NCI-H526 treated with DMSO at 0.1 percent for 48 hours (cell line): ENCODE measurements around the gene RBFOX1.
"Not testable (repeated sequence)": the region's sequence is repeated elsewhere in the genome, so short reads cannot be mapped to it uniquely, and the experiment has no call there.

ENCODE experiments used
- DNase-seq: peaks from one replicate; lab custom pipeline; 2025; lab: John Stamatoyannopoulos, UW

The RBFOX1 gene

GRCh38 chr16:7470344-7470743 lies 137.7 kb downstream of the RBFOX1 start:
- no peak for DNase-seq

DNA sequence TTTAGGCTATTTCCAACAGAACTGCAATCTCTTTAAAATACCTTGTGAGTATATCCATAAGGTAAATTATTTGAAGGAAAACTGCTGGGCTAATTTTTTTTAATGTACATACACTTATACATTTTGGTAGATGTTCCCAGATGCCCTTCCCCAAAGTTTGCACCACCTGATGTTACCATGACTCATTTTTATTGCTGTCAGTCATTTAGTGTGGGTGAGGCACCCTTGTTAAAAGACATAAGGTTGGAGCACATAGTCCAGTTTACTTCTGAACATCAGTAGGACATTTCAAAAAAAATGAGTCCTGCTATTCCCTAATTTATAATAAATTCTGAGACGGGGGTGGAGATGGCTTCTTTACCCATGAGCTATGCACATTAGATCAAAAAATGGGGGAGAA lies 138.6 kb downstream of the RBFOX1 start:
- no peak for DNase-seq

GRCh38 chr16:7482032-7482431 lies 149.4 kb downstream of the RBFOX1 start:
- no peak for DNase-seq

- no peak for DNase-seq
These were observed 150.1 kb downstream of the RBFOX1 start for GRCh38 chr16:7482596-7483290.

DNA sequence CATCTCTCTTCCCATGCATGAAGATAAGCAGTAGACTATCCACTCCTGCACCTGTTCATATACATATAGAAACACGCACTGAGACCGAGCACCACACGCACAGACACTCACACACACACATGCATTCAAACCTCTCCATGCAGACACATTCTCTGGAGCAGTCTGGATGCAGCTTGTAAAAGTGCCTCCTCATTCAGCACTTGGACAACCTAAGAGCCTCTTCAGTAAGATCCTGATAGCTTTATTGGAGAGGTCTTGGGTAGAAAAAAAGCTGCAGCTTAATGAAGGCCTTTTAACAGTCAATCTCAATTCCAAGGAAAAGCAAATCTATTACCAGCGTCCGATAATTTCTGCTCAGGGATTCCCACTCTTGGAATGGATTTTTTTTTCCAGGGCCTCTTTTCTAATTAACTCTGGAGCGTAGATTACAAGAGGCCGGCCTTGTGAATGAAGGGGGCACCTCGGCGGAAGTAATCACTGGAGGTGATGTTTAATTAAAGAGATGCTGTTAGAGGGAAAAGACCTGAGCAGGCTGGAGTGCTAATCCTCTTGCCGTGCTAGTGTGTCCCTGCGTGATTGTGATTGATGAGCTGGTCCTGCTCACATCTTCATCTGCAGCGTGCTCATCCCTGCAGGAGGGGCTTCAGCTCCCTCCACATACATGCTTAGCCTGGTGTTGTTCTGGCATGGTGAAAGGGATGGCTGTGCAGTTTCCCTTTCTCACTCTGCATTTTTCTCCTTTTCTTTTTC lies 155.1 kb downstream of the RBFOX1 start:
- DNase-seq: no peak

DNA sequence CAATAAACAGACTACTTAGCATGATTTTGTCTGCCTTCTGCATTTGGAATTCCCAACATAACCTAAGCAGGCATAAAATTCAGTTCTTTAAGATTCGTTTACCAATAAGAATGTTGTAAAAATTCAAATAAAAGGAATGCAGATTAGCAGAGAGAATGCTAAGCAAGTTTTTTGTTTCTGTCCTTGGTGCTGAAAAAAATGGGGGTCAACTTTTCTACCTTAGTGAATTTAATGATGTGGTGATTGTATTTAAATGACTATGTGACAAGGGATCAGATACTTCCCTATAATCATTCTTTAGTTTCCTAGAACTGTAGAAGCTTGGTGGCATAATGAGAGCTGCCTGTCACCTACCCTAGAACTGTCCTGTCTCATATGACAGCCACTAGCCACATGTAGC lies 159.5 kb downstream of the RBFOX1 start:
- DNase-seq: no peak

GRCh38 chr16:7493133-7493532 lies 160.5 kb downstream of the RBFOX1 start:
- DNase-seq: no peak

- no peak for DNase-seq
These were observed 165.0 kb downstream of the RBFOX1 start for GRCh38 chr16:7497691-7498090.

DNA sequence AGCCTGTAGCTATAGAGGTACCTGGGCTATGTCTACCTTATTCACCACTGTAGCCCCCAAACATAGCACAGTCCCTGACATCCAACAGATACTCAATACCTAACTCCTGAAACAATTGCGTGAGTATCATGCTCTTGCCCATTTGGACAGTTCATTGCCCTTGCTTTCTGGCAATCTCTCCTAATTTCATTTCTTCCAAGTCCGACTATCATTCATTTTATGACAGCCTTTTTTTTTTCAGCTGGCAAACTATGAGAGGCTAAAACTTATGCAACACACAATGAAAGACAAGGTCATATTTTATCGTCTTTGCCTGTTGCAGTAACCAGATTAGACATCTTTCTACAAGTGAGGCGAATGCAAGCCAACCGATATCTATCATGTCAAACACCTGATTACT lies 169.2 kb downstream of the RBFOX1 start:
- DNase-seq: no peak

DNA sequence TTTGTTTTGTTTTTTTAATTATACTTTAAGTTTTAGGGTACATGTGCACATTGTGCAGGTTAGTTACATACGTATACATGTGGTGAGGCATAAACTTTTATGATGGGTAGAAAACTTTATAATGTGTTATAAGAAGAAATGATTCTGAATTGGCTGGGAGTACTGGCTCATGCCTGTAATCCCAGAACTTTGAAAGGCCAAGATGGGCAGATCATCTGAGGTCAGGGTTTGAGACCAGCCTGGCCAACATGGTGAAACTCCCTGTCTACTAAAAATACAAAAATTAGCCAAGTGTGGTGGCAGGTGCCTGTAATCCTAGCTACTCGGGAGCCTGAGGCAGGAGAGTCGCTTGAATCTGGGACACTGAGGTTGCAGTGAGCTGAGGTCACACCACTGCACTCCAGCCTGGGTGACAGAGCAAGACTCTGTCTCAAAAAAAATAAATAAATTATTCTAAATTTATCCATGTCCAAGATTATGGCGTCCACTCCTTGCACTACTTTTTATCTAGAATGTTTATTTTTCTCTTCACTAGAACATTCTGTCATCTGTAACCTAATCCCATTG lies 170.0 kb downstream of the RBFOX1 start:
- not testable (repeated sequence) for DNase-seq

DNA sequence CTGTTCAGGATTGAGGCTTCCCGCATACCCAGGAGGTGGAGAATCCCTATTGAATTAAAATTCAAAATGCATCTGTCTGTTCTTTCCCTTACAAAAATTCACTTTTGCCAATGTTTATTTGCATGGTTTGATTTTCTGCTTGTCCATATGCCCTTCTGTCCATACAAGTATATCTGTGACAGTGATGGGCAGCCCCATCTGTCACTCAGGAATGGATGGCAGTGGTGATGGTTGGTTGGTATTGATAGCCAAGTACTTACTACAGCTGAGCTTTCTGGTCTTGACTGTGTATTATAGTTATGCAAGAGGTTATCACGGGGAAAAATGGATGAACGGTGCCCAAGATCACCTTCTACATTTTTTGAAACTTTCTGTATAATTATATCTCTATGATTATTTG lies 171.0 kb downstream of the RBFOX1 start:
- DNase-seq: no peak

DNA sequence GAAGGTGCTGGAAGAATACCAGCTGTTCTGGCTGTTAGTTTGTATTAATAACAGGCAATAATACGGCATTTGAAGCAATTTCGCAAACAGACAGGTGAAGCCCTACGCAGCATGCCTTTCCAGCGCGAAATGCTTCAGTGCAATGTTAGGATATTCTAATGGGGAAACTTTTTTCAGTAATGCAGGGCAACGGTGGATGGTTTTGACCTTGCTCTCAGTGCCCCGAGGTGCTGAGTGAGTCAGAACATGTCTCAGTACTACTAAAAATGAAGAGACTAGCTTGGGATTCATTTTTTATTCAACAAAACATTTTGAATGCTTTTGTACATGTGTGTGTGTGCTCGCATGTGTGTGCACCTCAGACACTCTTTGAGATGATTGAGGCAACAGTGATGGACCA lies 172.2 kb downstream of the RBFOX1 start:
- DNase-seq: no peak

DNA sequence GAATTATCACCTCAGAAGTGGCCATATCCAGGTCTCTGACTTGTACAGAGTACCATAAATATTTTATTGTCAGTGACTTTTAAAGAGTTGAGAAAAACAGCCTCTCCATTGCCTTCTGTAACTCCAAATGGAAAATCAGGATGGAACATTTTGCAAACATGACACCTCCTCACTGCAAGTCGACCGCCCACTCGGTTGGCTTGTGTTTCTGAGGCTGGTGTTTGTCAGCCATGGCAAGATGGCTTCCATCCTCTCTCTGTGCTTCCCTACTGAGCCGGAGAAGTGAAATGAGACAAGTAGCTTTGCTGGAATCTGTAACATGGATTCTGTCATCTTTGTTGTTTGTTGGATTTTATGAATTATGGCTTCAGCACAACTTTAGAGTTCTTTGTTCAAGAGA lies 172.8 kb downstream of the RBFOX1 start:
- DNase-seq: no peak

DNA sequence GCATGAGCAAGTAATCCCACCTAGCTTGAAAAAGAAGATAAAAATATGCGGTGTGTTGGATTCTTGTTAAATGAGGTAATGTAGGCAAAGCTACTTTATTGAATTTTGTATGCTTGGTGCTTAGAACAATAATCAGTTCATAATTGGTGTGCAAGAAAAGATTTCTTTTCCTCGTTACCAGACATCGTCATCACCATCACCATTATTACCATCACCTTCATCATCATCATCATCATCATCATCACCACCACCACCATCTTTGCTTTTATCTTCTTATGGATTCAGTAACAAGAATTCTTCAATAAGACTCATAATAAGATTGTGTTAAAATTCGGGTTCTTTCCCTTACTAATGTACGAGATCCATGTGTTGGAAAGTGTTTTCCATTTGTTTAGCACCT lies 173.7 kb downstream of the RBFOX1 start:
- no peak for DNase-seq

- DNase-seq: no peak
These were observed 176.0 kb downstream of the RBFOX1 start for GRCh38 chr16:7508656-7509055.

GRCh38 chr16:7509963-7510601 lies 177.4 kb downstream of the RBFOX1 start:
- no peak for DNase-seq

GRCh38 chr16:7511549-7512260 lies 179.1 kb downstream of the RBFOX1 start:
- DNase-seq: no peak

GRCh38 chr16:7512503-7512902 lies 179.9 kb downstream of the RBFOX1 start:
- DNase-seq: no peak

GRCh38 chr16:7513429-7513828 lies 180.8 kb downstream of the RBFOX1 start:
- peak; percentile 4 for DNase-seq

DNA sequence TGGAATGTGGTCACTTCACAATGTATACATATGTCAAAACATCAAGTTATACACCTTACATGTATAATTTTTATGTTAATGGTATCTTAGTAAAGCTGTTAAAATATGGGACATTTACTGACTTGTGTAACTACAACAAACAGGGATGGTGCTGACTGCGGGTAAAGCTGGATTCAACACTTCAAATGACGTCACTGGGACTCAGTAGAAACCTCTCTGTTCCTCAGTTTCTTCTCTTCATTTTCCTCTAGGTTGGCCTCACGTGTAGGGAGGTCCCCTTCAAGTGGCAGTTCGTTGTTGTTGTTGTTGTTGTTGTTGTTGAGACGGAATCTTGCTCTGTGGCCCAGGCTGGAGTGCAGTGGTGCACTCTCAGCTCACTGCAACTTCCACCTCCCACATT lies 182.9 kb downstream of the RBFOX1 start:
- DNase-seq: no peak

DNA sequence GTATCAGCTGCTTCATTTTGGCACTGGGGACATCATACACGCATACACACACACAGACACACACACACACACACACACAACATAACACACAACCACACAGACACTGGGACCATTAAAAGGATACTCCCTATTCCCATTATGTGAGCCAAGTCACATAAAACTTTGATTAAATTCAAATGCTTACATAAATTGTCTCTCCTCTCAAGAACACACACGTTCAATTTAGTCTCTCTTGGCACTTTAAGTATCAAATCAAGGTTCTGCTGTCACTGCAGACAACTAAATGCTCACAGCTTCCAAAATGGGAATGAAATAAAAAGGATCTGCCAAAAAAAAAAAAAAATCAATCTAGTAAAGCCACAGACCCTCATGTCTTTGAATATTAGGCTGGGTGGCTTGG lies 184.9 kb downstream of the RBFOX1 start:
- no peak for DNase-seq

DNA sequence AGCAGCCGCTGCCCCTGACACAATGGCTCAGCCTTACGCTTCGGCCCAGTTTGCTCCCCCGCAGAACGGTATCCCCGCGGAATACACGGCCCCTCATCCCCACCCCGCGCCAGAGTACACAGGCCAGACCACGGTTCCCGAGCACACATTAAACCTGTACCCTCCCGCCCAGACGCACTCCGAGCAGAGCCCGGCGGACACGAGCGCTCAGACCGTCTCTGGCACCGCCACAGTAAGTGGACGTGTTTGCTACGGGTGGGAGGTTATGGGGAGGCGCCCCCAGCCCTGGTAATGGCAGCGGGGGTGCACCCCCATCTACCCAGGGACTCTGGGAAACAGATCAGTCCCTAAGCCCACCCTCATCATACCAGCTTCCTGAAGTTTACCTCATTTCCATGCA lies 185.5 kb downstream of the RBFOX1 start:
- no peak for DNase-seq
